Measurements from ENCODE around the gene TMX3.

TMX3 gene

DNA sequence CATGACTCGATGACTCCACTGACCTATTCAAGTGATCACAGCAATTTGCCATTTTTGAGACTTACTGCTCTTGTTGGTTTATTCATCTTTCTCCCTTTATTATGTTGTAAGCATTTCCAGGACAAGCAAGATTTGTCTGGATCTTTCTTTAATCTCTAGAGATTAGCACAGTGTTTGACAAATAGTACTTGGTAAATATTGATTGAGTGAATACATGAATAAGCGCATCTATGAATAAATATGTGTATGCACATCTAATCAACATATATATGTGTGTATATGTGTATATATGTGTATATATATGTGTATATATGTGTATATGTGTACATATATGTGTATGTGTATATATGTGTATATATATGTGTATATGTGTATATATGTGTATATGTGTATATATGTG is 7.3 kb downstream of the TMX3 start:
- no peak for DNase-seq

DNA sequence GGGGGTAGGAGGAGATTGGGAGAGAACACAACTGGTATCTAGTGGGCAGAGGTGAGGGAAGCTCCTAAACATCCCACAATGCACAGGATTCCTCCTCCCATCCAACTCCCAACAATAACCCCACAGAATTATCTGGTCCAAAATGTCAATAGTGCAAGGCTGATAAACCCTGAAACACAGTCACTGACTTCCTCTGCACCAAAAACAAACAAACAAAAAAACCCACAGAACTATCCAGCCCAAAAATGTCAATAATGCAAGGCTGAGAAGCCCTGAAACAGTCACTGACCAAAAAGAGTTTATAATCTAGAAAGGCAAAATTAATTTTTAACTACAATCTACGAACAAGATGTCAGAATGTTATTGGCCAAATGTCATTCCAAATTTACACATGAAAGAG is 9.8 kb downstream of the TMX3 start:
- DNase-seq, result no peak

DNA sequence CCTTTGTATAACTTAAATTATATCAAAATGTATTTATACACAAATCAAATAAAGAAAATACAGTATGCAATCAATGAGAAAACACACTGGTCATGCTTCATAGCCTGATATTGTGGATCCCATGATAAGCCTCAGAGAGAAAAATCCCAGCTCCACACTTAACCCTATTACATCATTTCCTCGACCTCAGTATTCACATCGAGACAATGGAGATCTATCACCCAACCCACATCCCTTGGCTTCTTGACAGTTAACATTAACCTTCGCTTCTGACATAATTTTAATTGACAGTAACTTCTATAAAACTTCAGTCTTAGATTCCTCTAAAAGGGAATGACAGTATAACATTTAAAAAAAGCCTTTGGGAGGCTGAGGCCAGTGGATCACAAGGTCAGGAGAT is 11.6 kb downstream of the TMX3 start:
- DNase-seq, result no peak

DNA sequence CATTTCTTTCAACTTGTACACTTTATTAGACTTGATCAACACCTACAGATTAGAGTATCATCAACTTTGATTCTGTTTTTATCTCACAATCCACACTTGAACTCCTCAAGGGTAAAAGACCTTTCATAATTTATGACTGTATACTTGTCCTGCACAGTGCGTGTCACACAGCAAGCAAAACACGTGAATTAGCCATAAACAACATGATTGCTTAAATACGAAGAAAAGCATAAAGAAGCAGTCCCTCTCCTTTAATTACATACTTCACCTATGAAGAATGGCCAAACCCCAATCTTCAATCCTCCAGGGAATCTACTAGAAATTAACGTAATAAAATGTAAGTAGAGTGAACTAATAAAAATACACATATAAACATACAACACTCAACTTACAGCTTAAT is 13.6 kb downstream of the TMX3 start:
- DNase-seq, result no peak

DNA sequence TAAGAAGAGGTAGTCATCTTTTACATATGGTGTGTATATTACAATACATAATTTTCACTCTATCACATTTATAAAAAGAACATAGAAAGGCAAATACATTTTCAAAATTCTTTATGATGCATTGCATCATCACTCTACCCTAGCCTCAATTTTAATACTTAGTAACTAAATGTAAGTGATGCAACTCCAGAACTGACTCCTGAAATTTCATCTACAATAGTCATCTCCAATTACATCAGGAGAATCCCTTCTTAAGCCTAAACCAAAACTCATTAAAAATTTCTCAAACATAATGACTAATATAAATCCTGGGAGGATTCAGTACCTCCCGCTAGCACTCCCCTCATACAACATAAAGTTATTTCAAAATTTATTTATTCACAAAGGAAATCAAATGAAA is 15.9 kb downstream of the TMX3 start:
- no peak for DNase-seq

DNA sequence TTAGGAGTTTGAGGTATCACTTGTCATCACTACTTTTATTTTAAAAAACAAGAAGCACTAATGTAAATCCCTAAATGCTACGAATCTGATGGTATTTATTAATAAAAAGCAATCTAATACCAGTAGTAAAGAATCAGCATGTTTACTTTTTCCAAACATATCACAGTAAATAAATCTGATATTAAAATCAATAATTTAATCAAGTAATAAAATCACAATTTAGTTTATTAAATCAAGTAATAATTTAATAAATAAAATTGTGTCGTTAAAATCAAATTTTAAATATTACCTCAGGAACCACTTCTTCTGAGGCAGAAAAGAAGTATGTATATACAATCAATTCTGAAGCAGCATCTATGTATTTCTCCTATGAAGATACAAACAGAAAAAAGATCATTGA is 18.0 kb downstream of the TMX3 start:
- DNase-seq, result no peak

DNA sequence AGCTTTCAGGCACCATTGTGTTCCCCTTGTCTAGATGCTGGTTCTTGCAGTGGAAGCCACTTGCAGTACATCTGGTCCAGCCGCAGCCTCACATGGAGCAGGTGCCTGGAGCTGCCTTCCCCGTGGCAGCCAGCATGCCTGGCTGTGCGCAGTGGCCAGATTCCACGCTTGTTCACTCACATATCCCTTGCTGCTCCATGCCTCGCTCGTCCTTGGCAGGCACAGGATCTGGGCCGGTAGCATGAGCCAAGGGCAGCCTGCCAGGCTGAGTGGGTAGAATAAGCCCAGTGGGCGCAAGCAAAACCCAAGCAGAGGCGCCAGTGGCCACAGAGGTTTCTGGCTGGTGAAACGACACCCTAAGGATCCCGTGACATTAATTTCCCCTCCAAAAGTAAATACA is 20.6 kb downstream of the TMX3 start:
- DNase-seq, result peak; percentile 35

DNA sequence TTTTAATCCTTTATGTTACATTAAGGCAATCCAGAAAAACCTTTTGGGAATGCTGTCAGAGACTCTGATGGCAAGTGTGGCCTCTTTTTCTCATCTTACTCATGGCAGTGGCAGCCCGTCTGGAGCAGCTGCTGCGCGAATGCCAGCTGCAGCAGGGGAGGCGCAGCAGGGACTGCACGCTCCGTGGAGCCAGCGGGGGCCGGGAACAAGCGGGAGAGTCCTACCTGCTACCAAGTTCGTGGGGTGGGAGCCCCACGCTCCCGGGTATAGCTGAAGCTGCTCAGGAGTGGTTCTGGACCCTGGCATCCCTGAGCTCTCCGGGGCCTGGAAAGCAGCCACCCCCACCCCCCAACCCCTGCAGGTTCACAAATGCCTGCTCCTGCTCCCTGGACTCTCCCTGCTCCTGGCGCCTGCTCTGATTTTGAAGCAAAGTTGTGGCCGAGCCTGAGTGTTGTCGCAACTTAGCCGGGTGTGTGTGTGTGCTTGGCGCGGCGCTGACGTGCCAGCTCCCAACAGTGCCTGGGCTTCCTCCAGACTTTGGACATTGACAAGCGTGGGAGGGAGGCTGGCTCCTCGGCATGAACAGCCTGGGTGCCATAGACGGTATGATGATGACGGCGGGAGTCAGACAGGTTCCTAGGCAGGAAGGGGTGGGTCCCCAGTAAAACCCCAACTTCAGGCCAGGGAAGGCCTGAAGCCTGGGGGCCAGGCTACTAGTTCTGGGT is 21.7 kb downstream of the TMX3 start:
- no peak for DNase-seq

DNA sequence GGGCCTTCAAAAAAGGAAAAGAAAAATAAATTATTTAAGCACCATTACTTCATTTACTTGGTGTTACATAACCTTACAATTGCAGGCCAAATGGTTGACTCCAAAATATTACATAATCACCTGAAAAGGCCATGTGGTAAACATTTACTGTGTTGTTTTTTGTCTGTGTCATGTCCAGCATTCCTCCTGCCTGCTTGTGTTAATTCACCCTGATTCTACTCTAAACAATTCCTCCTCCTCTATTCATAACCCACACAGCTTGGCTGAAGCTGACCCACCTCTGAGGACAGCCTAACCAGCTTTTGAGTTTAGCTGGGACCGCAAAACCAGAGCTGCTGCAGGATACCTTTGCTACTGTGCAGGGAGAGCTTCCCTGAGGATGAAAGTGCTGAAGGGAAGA is 35.4 kb downstream of the TMX3 start:
- no peak for DNase-seq

DNA sequence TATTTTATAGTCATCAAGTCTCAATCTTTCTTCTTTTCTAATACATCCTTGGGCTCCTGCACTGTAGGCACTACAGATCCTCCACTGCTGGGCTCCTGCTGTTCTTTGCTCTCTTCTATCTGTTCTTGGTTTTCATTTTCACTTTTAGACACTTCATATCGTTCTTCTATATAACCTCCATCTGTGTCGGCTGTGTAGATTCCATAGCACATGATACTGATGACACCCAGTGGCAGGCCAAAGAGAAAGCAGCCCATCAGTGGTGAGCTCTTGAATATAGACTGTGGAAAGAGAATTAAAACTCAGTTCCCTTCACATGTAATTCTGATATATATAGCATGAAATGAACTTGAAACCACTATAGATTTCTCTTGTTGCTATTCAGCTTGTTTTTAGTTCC is 38.0 kb downstream of the TMX3 start:
- DNase-seq, result peak; percentile 5

DNA sequence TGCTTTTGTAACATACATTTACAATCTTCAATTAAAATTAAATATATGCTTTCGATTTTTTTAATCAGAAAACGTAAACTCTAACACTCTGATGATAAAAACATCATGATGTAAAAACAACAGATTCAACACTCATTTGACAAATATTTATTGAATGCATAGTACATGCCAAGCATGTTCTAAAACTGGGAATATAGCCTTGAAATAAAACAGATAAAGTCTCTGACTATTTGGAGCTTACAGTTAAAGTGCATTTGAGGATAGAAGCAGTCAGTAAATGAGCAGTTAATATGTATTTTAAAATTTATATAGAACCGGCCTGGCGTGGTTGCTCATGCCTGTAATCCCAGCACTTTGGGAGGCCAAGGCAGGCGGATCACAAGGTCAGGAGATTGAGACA is 47.8 kb downstream of the TMX3 start:
- no peak for DNase-seq

DNA sequence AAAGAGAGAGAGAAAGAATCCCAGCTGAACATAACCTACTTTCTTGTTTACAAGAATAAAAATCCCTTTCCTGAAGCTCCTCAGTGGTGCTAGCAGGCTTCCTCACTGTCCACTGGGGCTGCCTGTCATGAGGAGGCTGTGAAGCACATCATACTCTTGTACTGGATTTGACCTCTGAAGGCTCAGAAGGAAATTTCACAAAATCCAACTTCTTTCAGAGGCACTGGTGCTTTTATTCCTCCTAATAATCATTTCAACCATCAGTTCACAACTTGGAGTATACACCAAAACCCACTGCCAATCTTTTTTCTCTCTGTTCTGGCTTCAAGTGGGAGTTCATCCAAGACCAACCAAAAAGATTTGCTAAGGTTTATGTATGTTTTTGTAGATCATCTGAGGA is 48.5 kb downstream of the TMX3 start:
- no peak for DNase-seq

DNA sequence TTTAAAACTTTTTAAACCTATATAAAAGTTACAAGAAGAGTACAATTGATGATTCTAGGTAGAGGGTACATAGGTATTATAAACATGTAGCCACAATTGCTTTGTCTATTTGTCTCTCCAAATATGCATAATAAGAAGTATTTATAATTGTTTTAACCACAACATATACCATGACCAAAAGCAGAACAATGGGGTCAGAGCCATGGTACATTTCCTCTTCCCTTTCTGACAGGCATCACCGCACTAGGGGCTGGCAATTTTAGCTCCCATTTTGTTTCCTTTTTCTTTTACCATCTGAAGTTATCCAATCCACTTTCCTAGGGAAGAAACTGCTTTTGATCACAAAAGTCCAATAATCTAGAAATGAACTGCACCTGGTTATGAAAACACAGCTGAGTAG is 49.3 kb downstream of the TMX3 start:
- no peak for DNase-seq

DNA sequence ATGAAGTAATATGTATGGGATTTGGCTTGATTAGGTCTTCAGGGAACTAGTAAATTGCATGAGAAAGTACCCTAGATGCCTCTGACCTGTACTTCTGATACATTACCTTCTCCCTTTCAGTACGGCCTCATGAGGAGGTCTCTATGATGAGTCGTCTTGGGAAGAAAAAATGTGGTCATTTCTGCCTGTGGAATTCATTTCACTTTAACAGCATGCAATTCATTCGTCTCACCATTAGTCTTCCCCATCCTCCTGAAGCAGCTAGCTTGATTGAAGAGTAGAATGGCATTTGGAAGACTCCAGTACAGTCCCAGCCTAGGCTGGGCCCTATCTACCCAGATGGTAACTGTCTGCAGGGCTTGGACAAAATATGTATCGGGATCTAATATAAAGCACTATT is 52.2 kb downstream of the TMX3 start:
- no peak for DNase-seq

DNA sequence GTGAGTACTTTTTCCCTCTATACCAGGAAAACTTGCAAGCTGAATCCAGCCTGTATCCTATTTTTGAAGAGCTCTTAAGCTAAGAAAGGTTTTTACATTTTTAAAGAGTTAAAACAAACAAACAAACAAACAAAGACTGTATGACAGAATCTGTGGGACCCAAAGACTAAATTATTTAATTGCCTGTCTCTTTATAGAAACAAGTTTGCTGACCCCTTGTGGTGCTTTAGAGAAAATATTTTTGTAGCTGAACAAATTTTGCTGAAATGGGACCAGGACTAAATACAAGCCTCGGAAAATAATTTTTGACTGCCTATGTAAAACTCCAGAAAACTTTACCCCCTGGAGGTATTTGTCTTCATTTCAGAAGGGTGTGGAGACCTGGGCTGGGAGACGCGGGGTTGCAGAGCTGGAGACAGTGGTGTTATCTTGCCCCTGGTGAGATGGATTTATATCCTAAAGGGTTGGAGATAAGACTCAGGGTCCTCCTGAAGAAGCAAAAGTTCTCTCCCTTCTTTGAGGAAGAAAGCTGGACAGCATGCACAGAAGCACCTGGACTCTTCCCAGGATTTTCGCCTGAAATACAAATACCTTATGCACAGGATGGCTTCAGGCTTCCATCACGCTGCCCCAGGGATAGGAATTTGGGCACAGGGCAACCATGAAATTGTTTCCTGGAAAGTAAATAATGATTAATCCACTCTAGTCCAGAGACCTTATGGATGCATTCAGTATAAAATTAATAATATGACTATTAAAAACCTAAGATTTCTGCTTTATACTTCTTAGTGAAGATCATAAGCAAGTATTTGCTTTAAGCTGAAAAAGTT is 54.3 kb downstream of the TMX3 start:
- DNase-seq, result peak; percentile 67

DNA sequence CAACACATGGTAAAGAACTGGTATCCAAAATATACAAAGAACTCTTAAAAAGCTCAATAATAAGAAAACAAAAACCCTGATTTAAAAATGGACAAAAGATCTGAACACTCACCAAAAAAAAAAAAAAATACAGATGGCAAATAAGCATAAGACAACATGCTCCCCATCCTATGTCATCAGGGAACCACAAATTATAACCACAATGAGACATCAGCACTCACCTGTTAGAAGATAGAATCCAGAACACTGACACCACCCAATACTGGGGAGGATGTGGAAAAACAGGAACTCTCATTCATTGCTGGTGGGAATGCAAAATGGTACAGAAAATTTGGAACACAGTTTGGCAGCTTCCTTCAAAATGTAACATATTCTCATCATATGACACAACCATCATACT is 66.7 kb downstream of the TMX3 start:
- DNase-seq, result no peak

DNA sequence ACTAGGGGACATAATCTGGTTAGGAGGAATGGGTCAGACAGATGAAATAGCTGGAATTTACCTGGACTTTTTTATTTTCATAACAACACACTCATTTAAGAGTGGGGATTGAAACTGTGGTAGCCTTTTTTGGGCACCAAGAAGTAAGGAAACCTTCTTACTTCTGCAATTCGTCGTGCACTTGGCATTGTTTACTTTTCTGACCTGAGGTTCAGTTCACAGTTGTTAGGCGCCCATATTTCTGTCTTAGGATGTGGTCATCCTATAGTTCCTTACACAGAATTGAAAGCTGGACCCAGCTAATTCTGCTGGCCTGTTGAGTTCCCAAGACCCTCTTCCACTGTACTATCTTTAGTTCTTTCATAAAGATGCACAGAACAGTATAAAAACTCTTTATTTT is 72.9 kb downstream of the TMX3 start:
- no peak for DNase-seq

DNA sequence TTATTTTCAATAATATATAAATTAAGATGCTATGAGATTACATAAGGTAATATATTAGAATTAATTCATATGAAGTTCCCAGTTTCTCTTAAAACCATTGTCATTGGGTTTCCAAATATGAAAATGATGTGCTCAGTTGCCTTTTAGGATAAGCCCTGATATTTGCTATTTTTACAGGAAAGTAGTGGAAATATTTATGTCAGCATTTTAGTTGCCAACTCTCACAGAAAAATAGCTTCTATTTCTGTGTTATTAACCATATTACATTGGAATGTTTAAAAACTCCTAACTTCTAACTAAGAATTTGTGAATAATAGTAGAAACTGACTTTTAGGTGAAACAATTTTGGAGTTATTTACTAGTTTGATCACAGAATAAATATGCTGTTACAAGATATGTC is 74.0 kb downstream of the TMX3 start:
- DNase-seq, result no peak

DNA sequence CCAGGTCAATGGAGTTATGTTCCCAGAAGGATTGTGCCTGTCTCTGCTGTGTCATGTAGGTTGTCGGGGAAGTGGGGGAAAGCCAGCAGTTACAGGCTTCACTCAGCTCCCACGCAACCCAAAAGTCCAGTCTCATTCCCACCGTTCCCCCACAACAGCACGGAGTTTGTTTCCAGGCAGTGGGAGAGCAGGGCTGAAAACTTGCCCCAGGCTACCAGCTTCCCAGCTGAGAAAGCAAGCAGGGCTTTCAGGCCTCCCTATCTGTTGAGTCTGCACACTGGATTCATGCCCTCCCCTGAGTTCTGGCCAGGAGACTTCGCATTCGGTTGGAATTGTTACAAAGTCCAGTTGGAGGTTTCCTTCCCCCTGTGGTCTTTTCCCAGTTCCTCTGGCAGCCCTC is 76.3 kb downstream of the TMX3 start:
- DNase-seq, result no peak

DNA sequence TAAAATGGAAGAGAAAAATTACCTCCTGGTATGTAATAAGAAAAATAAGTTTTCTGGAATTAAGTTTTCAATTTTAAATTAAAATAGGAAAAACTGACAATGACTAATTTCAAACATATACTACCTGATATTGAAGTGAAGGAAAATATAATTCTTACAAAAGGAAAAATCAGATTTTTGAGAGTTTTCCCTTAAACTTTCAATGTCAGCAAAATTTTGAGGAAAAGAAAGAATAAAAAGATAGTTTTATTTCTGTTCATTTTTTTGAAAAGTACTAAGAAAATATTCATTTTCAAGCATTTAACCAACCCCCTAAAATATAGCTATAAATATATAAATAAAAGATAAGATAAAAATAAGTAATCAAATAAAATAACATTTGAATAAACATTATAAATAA is 87.1 kb downstream of the TMX3 start:
- DNase-seq, result no peak

Data from midbrain (tissue), 1 donor.